CD4-positive, alpha-beta T cell treated with Interferon alpha-2 for 1 hour (primary cell): ENCODE data around the gene SNRNP27.
"Not testable (repeated sequence)": the region's sequence is repeated elsewhere in the genome, so short reads cannot be mapped to it uniquely, and the experiment has no call there.

Source experiments
- DNase-seq, 2 donors: peaks; one replicate each; pipeline ENCODE4 v3.0.0-alpha.2; 2020 to 2022

The SNRNP27 gene

GRCh38 chr2:69947325-69947931 lies 53.7 kb downstream of the SNRNP27 start:
- peak in 1 of 2 donors; percentile 21 for DNase-seq

- no peak for DNase-seq
These were observed 54.5 kb downstream of the SNRNP27 start for GRCh38 chr2:69948032-69948962.

GRCh38 chr2:69948963-69949645 lies 55.3 kb downstream of the SNRNP27 start:
- DNase-seq: no peak

- no peak for DNase-seq
These were observed 56.5 kb downstream of the SNRNP27 start for GRCh38 chr2:69950241-69950640.

GRCh38 chr2:69950671-69951070 lies 56.9 kb downstream of the SNRNP27 start:
- not testable (repeated sequence) for DNase-seq

GRCh38 chr2:69952336-69953115 lies 58.8 kb downstream of the SNRNP27 start:
- no peak for DNase-seq

GRCh38 chr2:69954084-69954483 lies 60.3 kb downstream of the SNRNP27 start:
- DNase-seq: no peak
